ENCODE measurements around the gene OR2T27. TPM values are rescaled to one million over a fixed set of nuclear protein-coding genes. Genes with fewer than 3 reads are reported as not detected.
"Not testable (repeated sequence)": the region's sequence is repeated elsewhere in the genome, so short reads cannot be mapped to it uniquely, and the experiment has no call there.

The OR2T27 gene
- total and polyA plus RNA-seq, 9 of the 15 experiments (the other 6 are each of a cell fraction or from before 2014, with no cell fraction given): not detected

- H3K9ac ChIP-seq (ENCODE audit: insufficient read depth in 1 of 2, low read depth in 2 of 2, low read length in 2 of 2); H3K36me3 ChIP-seq (ENCODE audit: control insufficient read depth, insufficient read depth, low read length); intact Hi-C loops (cut with micrococcal nuclease); BruUV-seq (replicated peaks); H2AFZ ChIP-seq (ENCODE audit: low read depth, low read length); FAIRE-seq; H3K9me1 ChIP-seq (ENCODE audit: control insufficient read depth, insufficient read depth, low read length); H3K9me3 ChIP-seq (replicated peaks; ENCODE audit: control insufficient read depth, insufficient read depth, low read depth, low read length); H3K27me3 ChIP-seq (ENCODE audit: control insufficient read depth in 2 of 2, insufficient read depth in 2 of 2, low read length in 2 of 2); H3K4me3 ChIP-seq; H3K79me2 ChIP-seq (ENCODE audit: control insufficient read depth, insufficient read depth, low read length); H4K20me1 ChIP-seq (replicated peaks; ENCODE audit: control insufficient read depth, insufficient read depth, low read length); POLR2A ChIA-PET; DNase-seq (ENCODE audit: extremely low read depth in 1 of 4, low spot score in 3 of 4); H3K4me1 ChIP-seq (replicated peaks in 1 of 2; ENCODE audit: control insufficient read depth in 2 of 2, insufficient read depth in 2 of 2, low read length in 2 of 2); H3K4me2 ChIP-seq (ENCODE audit: insufficient read depth, low read length); H3K27ac ChIP-seq (ENCODE audit: extremely low read depth, low read depth, low read length); ATAC-seq; in situ Hi-C loops (cut with MboI); CTCF ChIA-PET (ENCODE audit: low intra/inter-chr PET ratio): not testable (repeated sequence)
- WGBS (ENCODE audit: insufficient coverage, low coverage, missing lambda C conversion rate): no CpG with 5 or more reads among the region's 4 CpGs
Observed at GRCh38 chr1:248642971-248643651, 12.2 kb downstream of the OR2T27 start.

DNA sequence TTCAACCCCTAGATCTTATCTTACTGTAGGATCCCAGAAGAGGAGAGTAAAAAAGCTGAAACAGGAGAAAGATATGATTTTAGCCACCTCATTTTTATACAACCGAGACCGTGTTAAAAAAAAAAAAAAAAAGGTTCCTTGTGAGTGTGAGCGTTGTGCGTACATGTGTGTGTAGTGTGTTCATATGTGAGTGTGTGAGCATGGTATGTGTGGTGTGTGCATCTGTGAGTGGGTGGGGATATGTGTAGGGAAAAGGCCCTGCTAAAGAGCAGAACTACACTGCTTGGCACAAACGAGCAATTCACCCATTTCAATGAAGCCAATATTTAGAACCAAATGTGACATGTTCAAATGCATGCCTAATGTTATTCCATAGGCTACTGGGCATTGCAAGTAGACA lies 13.7 kb downstream of the OR2T27 start:
- H3K27ac ChIP-seq (ENCODE audit: extremely low read depth, low read depth, low read length); CTCF ChIA-PET (ENCODE audit: low intra/inter-chr PET ratio); H3K4me3 ChIP-seq; H3K36me3 ChIP-seq (ENCODE audit: control insufficient read depth, insufficient read depth, low read length); DNase-seq (ENCODE audit: extremely low read depth in 1 of 4, low spot score in 3 of 4); H3K27me3 ChIP-seq (ENCODE audit: control insufficient read depth in 2 of 2, insufficient read depth in 2 of 2, low read length in 2 of 2); ATAC-seq; H3K4me2 ChIP-seq (ENCODE audit: insufficient read depth, low read length); H3K9ac ChIP-seq (ENCODE audit: insufficient read depth in 1 of 2, low read depth in 2 of 2, low read length in 2 of 2); H4K20me1 ChIP-seq (replicated peaks; ENCODE audit: control insufficient read depth, insufficient read depth, low read length); intact Hi-C loops (cut with micrococcal nuclease); H3K9me3 ChIP-seq (replicated peaks; ENCODE audit: control insufficient read depth, insufficient read depth, low read depth, low read length); H2AFZ ChIP-seq (ENCODE audit: low read depth, low read length); H3K9me1 ChIP-seq (ENCODE audit: control insufficient read depth, insufficient read depth, low read length); H3K4me1 ChIP-seq (replicated peaks in 1 of 2; ENCODE audit: control insufficient read depth in 2 of 2, insufficient read depth in 2 of 2, low read length in 2 of 2); POLR2A ChIA-PET; H3K79me2 ChIP-seq (ENCODE audit: control insufficient read depth, insufficient read depth, low read length); BruUV-seq (replicated peaks); in situ Hi-C loops (cut with MboI); FAIRE-seq: not testable (repeated sequence)
- WGBS (ENCODE audit: insufficient coverage, low coverage, missing lambda C conversion rate): 0% methylated on average over 2 of the region's 5 CpGs

DNA sequence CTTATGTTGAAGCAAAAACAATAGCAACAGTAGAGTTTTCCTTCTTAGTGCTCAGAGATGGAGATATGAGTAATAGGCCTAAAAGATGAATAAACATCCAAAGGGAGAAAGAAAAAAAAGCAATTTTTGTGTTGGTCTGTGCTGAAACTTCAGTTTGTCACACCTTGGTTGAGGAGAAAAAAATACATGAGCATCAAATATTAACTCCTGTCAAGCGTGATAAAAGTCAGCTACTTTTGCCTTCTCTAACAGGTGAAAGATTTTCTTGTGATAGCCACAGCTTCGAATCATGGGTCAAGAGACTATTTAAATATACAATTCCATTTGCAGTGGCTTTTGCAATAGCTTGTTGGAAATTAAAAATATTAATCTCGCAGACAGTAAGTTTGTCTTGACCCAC lies 14.4 kb downstream of the OR2T27 start:
- CTCF ChIA-PET (ENCODE audit: low intra/inter-chr PET ratio); H3K9me3 ChIP-seq (replicated peaks; ENCODE audit: control insufficient read depth, insufficient read depth, low read depth, low read length); H4K20me1 ChIP-seq (replicated peaks; ENCODE audit: control insufficient read depth, insufficient read depth, low read length); H3K79me2 ChIP-seq (ENCODE audit: control insufficient read depth, insufficient read depth, low read length); H3K4me1 ChIP-seq (replicated peaks in 1 of 2; ENCODE audit: control insufficient read depth in 2 of 2, insufficient read depth in 2 of 2, low read length in 2 of 2); H3K36me3 ChIP-seq (ENCODE audit: control insufficient read depth, insufficient read depth, low read length); H3K4me3 ChIP-seq; DNase-seq (ENCODE audit: extremely low read depth in 1 of 4, low spot score in 3 of 4); H3K27me3 ChIP-seq (ENCODE audit: control insufficient read depth in 2 of 2, insufficient read depth in 2 of 2, low read length in 2 of 2); H3K4me2 ChIP-seq (ENCODE audit: insufficient read depth, low read length); H2AFZ ChIP-seq (ENCODE audit: low read depth, low read length); H3K27ac ChIP-seq (ENCODE audit: extremely low read depth, low read depth, low read length); POLR2A ChIA-PET; H3K9ac ChIP-seq (ENCODE audit: insufficient read depth in 1 of 2, low read depth in 2 of 2, low read length in 2 of 2); FAIRE-seq; H3K9me1 ChIP-seq (ENCODE audit: control insufficient read depth, insufficient read depth, low read length); in situ Hi-C loops (cut with MboI); BruUV-seq (replicated peaks); intact Hi-C loops (cut with micrococcal nuclease); ATAC-seq: not testable (repeated sequence)
- no CpG with 5 or more reads among the region's 3 CpGs for WGBS (ENCODE audit: insufficient coverage, low coverage, missing lambda C conversion rate)

DNA sequence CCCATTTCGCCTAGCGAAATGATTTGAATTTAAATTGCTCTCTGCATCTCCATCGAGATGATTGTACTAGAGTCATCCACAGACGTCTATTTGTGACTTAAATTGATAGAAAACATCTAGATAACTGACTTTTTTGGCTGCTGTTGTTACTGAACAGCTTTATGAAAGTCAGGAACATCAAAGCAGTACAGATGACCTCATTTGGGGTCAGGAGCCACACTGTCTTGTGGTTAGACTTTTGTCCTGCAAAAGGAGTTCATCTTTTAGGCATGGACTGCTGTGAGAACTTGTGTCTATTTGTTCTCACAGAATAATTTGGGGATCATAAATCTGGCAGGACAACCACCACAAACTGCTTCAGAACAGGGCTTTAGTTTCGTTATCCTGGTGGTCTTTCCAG lies 15.7 kb downstream of the OR2T27 start:
- in situ Hi-C loops (cut with MboI); H3K79me2 ChIP-seq (ENCODE audit: control insufficient read depth, insufficient read depth, low read length); POLR2A ChIA-PET; H2AFZ ChIP-seq (ENCODE audit: low read depth, low read length); H3K9me3 ChIP-seq (replicated peaks; ENCODE audit: control insufficient read depth, insufficient read depth, low read depth, low read length); BruUV-seq (replicated peaks); H3K9ac ChIP-seq (ENCODE audit: insufficient read depth in 1 of 2, low read depth in 2 of 2, low read length in 2 of 2); H3K36me3 ChIP-seq (ENCODE audit: control insufficient read depth, insufficient read depth, low read length); DNase-seq (ENCODE audit: extremely low read depth in 1 of 4, low spot score in 3 of 4); H3K4me1 ChIP-seq (replicated peaks in 1 of 2; ENCODE audit: control insufficient read depth in 2 of 2, insufficient read depth in 2 of 2, low read length in 2 of 2); ATAC-seq; H3K4me2 ChIP-seq (ENCODE audit: insufficient read depth, low read length); H3K27me3 ChIP-seq (ENCODE audit: control insufficient read depth in 2 of 2, insufficient read depth in 2 of 2, low read length in 2 of 2); H4K20me1 ChIP-seq (replicated peaks; ENCODE audit: control insufficient read depth, insufficient read depth, low read length); CTCF ChIA-PET (ENCODE audit: low intra/inter-chr PET ratio); H3K4me3 ChIP-seq; H3K9me1 ChIP-seq (ENCODE audit: control insufficient read depth, insufficient read depth, low read length); FAIRE-seq; H3K27ac ChIP-seq (ENCODE audit: extremely low read depth, low read depth, low read length); intact Hi-C loops (cut with micrococcal nuclease): not testable (repeated sequence)
- WGBS (ENCODE audit: insufficient coverage, low coverage, missing lambda C conversion rate): no CpG with 5 or more reads among the region's 5 CpGs
